ENCODE measurements around the gene UBE2G2.

DNA sequence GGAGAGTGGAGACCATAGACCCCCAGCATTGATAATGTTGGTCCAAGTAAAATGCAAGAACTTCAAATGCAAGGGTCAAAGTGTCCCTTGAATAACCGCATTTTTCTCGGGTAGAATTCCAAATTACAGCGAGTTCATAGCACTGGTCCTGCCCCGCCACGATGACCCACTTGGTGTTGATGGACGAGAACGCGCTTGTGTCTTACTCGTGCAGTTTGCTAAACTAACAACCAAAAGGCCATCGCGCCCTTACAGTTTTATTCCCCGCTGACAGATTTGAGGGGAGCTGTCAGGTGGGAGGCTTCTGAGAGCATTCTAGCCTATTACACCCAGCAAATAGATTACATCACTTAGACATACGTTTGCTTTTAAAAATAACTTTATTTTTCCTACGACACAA, 72.9 kb downstream of the UBE2G2 start:
- TF ChIP-seq, protein P1, sequence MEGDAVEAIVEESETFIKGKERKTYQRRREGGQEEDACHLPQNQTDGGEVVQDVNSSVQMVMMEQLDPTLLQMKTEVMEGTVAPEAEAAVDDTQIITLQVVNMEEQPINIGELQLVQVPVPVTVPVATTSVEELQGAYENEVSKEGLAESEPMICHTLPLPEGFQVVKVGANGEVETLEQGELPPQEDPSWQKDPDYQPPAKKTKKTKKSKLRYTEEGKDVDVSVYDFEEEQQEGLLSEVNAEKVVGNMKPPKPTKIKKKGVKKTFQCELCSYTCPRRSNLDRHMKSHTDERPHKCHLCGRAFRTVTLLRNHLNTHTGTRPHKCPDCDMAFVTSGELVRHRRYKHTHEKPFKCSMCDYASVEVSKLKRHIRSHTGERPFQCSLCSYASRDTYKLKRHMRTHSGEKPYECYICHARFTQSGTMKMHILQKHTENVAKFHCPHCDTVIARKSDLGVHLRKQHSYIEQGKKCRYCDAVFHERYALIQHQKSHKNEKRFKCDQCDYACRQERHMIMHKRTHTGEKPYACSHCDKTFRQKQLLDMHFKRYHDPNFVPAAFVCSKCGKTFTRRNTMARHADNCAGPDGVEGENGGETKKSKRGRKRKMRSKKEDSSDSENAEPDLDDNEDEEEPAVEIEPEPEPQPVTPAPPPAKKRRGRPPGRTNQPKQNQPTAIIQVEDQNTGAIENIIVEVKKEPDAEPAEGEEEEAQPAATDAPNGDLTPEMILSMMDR (IDR thresholded peaks at IDR 0.05), result no peak
- no peak for TF ChIP-seq POLR2A (IDR thresholded peaks at IDR 0.05)

Measured in heart left ventricle (tissue), 13 donors.